ENCODE measurements around the gene RNF220.

RNF220 gene

GRCh38 chr1:44596511-44596910, 191.5 kb downstream of the RNF220 start:
- DNase-seq (ENCODE audit: low read depth) = no peak
- TF ChIP-seq CTCF (conservative IDR thresholded peaks at IDR 0.05; ENCODE audit: low read length) = no peak
- H3K4me3 ChIP-seq (ENCODE audit: low read length) = no peak overlapping the region

GRCh38 chr1:44598167-44598566, 193.1 kb downstream of the RNF220 start:
- TF ChIP-seq CTCF (conservative IDR thresholded peaks at IDR 0.05; ENCODE audit: low read length) = no peak
- DNase-seq (ENCODE audit: low read depth) = no peak
- H3K4me3 ChIP-seq (ENCODE audit: low read length) = no peak overlapping the region

- no peak for DNase-seq (ENCODE audit: low read depth)
- no peak overlapping the region for H3K4me3 ChIP-seq (ENCODE audit: low read length)
- no peak for TF ChIP-seq CTCF (conservative IDR thresholded peaks at IDR 0.05; ENCODE audit: low read length)
Observed at GRCh38 chr1:44602634-44603628, 197.9 kb downstream of the RNF220 start.

GRCh38 chr1:44603718-44604117, 198.7 kb downstream of the RNF220 start:
- H3K4me3 ChIP-seq (ENCODE audit: low read length) = no peak overlapping the region
- no peak for DNase-seq (ENCODE audit: low read depth)
- no peak for TF ChIP-seq CTCF (conservative IDR thresholded peaks at IDR 0.05; ENCODE audit: low read length)

GRCh38 chr1:44604157-44604955, 199.3 kb downstream of the RNF220 start:
- no peak for DNase-seq (ENCODE audit: low read depth)
- H3K4me3 ChIP-seq (ENCODE audit: low read length) = no peak overlapping the region
- no peak for TF ChIP-seq CTCF (conservative IDR thresholded peaks at IDR 0.05; ENCODE audit: low read length)

- no peak for DNase-seq (ENCODE audit: low read depth)
- no peak overlapping the region for H3K4me3 ChIP-seq (ENCODE audit: low read length)
- no peak for TF ChIP-seq CTCF (conservative IDR thresholded peaks at IDR 0.05; ENCODE audit: low read length)
Observed at GRCh38 chr1:44605914-44606615, 201.0 kb downstream of the RNF220 start.
